DOHH2 (cell line): ENCODE data around the gene VWF.

ENCODE experiments used
- CTCF ChIP-seq: fragments of 200-600 bp; sonication (generic); IDR thresholded peaks from one replicate; pipeline ENCODE4 v1.5.1; 2014; ENCODE audit warnings: antibody characterized with exemption, mild to moderate bottlenecking, low read depth, low read length; ENCODE audit not compliant: poor library complexity, severe bottlenecking
- EZH2phosphoT487 ChIP-seq: fragments of 200-600 bp; sonication (generic); IDR thresholded peaks from 2 replicates; pipeline ENCODE4 v1.6.1; 2017; ENCODE audit warnings: borderline replicate concordance, mild to moderate bottlenecking, antibody characterized with exemption, low read length, moderate library complexity, mixed read lengths

GRCh38 chr12:6038160-6038559 lies 86.3 kb downstream of the VWF start:
- TF ChIP-seq CTCF = peak; percentile 94
- TF ChIP-seq EZH2phosphoT487 = no peak
